Calu3 (cell line): Measurements from ENCODE around the gene CHN1. TPM values are rescaled to one million over a fixed set of nuclear protein-coding genes. Genes with fewer than 3 reads are reported as not detected.

Experiments
- BruUV-seq: library from RNA; stranded (reverse); fragments of 400-500 nt; replicated peaks from 2 replicates; lab custom pipeline; 2021; lab: Mats Ljungman, UMichigan
- CTCF ChIA-PET: fragments of 300-600 bp; sonication (Branson Sonifier 250); formaldehyde crosslinking; loops from one replicate; lab custom pipeline; 2022; ENCODE audit warnings: antibody characterized with exemption; lab: Charles Lee
- DNase-seq: peaks from one replicate; pipeline ENCODE4 v3.0.0; 2022
- H3K27ac Mint-ChIP-seq: one replicate; pipeline ENCODE4 v1.8.0; 2022; ENCODE audit warnings: mixed read lengths; ENCODE audit not compliant: unreplicated experiment
- H3K27me3 Mint-ChIP-seq: one replicate; pipeline ENCODE4 v1.8.0; 2022; ENCODE audit warnings: mixed read lengths; ENCODE audit not compliant: unreplicated experiment
- H3K36me3 Mint-ChIP-seq: one replicate; pipeline ENCODE4 v1.8.0; 2022; ENCODE audit warnings: mild to moderate bottlenecking, moderate library complexity, mixed read lengths; ENCODE audit not compliant: insufficient read depth, unreplicated experiment
- H3K4me1 Mint-ChIP-seq: one replicate; pipeline ENCODE4 v1.8.0; 2022; ENCODE audit warnings: mild to moderate bottlenecking, low read depth, mixed read lengths; ENCODE audit not compliant: unreplicated experiment
- H3K4me3 Mint-ChIP-seq: one replicate; pipeline ENCODE4 v1.8.0; 2022; ENCODE audit warnings: mild to moderate bottlenecking, low read depth, moderate library complexity, mixed read lengths; ENCODE audit not compliant: unreplicated experiment
- H3K9me3 Mint-ChIP-seq: one replicate; pipeline ENCODE4 v1.8.0; 2022; ENCODE audit warnings: low read depth, mixed read lengths; ENCODE audit not compliant: unreplicated experiment
- CTCF ChIP-seq: fragments of 200-600 bp; IDR thresholded peaks from one replicate; pipeline ENCODE4 v1.8.0; 2022; ENCODE audit warnings: antibody characterized with exemption; ENCODE audit not compliant: unreplicated experiment
- intact Hi-C: fragments of 100-400 bp; cut with micrococcal nuclease; formaldehyde crosslinking; loops from one replicate; pipeline ENCODE4 v1.10.0; 2022; ENCODE audit not compliant: unreplicated experiment
- total RNA-seq: library from RNA; stranded (reverse); gene quantifications from 2 replicates; pipeline ENCODE4 v1.2.3, GENCODE V29; 2022

CHN1 gene
- total RNA-seq, 1 experiment from 2014 or later, result 2.4 TPM

GRCh38 chr2:174750923-174751441 lies 254.2 kb downstream of the CHN1 start:
- Mint-ChIP-seq H3K36me3 (no peaks in the 10 kb centered on the region), H3K27ac (no peak overlapping the region), H3K4me3 (no peak overlapping the region), H3K9me3 (no peaks in the 10 kb centered on the region), H3K4me1 (no peaks in the 10 kb centered on the region), H3K27me3 (peaks cover 2% of the 10 kb centered on the region)
- intact Hi-C loops, result no loop called here
- no peak for TF ChIP-seq CTCF
- no peak for DNase-seq
- CTCF ChIA-PET, result interaction anchor here (0.6 kb wide), 1 partner anchor 295 kb away, joined by 3 read pairs; no protein-coding TSS in a partner anchor
- BruUV-seq, result no TSS peak

- CTCF ChIA-PET, result interaction anchor here (0.9 to 1.8 kb wide), 4 partner anchors 51 to 581 kb away, joined by 3 to 11 read pairs (median 6); no protein-coding TSS in a partner anchor
- Mint-ChIP-seq H3K9me3 (no peaks in the 10 kb centered on the region), H3K27me3 (peaks cover 14% of the 10 kb centered on the region), H3K4me3 (no peak overlapping the region), H3K4me1 (no peaks in the 10 kb centered on the region), H3K27ac (no peak overlapping the region), H3K36me3 (no peaks in the 10 kb centered on the region)
- DNase-seq, result no peak
- no TSS peak for BruUV-seq
- intact Hi-C loops, result loop anchor here (2.0 kb wide), 1 partner anchor 49 kb away; no protein-coding TSS in a partner anchor
- no peak for TF ChIP-seq CTCF
Observed at GRCh38 chr2:174749793-174750192, 255.4 kb downstream of the CHN1 start.

GRCh38 chr2:174748948-174749347 lies 256.2 kb downstream of the CHN1 start:
- TF ChIP-seq CTCF, result peak; percentile 74
- intact Hi-C loops, result loop anchor here (2.0 kb wide), 1 partner anchor 48 kb away; no protein-coding TSS in a partner anchor
- peaks cover 22% of the 10 kb centered on the region for H3K27me3 Mint-ChIP-seq
- no peaks in the 10 kb centered on the region for H3K9me3 Mint-ChIP-seq
- BruUV-seq, result no TSS peak
- CTCF ChIA-PET, result interaction anchor here (0.5 to 1.8 kb wide), 19 partner anchors 12 to 1743 kb away, joined by 3 to 14 read pairs (median 3); partner anchors contain the start of gene CHRNA1
- no peaks in the 10 kb centered on the region for H3K4me1 Mint-ChIP-seq
- no peaks in the 10 kb centered on the region for H3K36me3 Mint-ChIP-seq
- H3K4me3 Mint-ChIP-seq, result no peak overlapping the region
- peak; percentile 86 for DNase-seq
- no peak overlapping the region for H3K27ac Mint-ChIP-seq

Other genes with a start within 250 kb of the CHN1 start
- gene CHRNA1, start 240.9 kb downstream of the CHN1 start, total RNA-seq, result not detected in 2 replicates
- gene ATF2, start 162.8 kb upstream of the CHN1 start, total RNA-seq, result 46.1 and 53.9 TPM in 2 replicates
- gene ATP5MC3, start 176.3 kb upstream of the CHN1 start, total RNA-seq, result 209 and 225 TPM in 2 replicates